ENCODE results near the gene ULK2. TPM values are rescaled to one million over a fixed set of nuclear protein-coding genes. Genes with fewer than 3 reads are reported as not detected.

Gene ULK2
- total RNA-seq, 1 donor from 2014 or later = 13.1 TPM

DNA sequence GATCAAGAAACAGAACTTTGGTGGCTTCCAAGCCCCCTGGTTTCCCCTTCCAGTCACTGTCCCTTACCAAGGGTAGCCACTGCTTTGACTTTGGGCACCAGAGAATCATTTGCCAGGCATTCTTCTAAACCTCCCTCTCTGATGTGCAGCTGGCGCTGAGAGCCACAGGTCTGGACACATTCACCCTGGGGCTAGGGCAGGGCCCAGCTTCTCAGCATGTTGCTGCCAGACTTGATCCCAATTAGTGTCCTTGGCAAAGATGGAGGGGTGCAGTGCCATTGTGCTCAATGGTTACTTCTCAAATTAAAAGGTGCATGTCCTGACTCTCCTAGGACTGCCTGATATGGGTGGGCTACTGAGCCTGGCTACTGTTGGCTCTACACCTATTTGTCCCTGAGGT lies 143.8 kb downstream of the ULK2 start:
- Mint-ChIP-seq H3K9me3 (no peaks in the 10 kb centered on the region), H3K36me3 (ENCODE audit: low read depth) (no peaks in the 10 kb centered on the region), H3K4me3 (ENCODE audit: low read depth) (no peak overlapping the region), H3K27ac (no peak overlapping the region), H3K4me1 (ENCODE audit: low read depth) (peaks cover 4% of the 10 kb centered on the region), H3K27me3 (ENCODE audit: low read depth) (peaks cover 9% of the 10 kb centered on the region)
- no peak for DNase-seq (ENCODE audit: low spot score)
- intact Hi-C loops (cut with micrococcal nuclease) = no loop called here

Other genes starting within 250 kb of the ULK2 start
- 36.7 and 36.9 TPM in 2 replicates for gene ALDH3A2, start 219.2 kb downstream of the ULK2 start, total RNA-seq
- gene SLC47A2, start 151.4 kb downstream of the ULK2 start, total RNA-seq = not detected in 2 replicates
- gene ALDH3A1, start 119.6 kb downstream of the ULK2 start, total RNA-seq = not detected in 2 replicates
- 36.3 and 38.4 TPM in 2 replicates for gene AKAP10, start 109.9 kb upstream of the ULK2 start, total RNA-seq
- 4.7 and 6.8 TPM in 2 replicates for gene SPECC1, start 141.4 kb upstream of the ULK2 start, total RNA-seq

Measured in activated T-helper 2 cell treated with anti-CD3 and anti-CD28 coated beads, Interferon-gamma antibody, Interleukin-2, Interleukin-4, amounts not matched to agents 10 μg/mL and 5 μg/mL and 100 μg/mL, durations not matched to agents 14 hours and 24 hours and 36 hours (primary cell).